CD4-positive, alpha-beta T cell treated with Interferon gamma for 1 hour (primary cell): Measurements from ENCODE around the gene RRAGD.
A peak's percentile ranks its signal among the peaks of the same experiment; 100 is the strongest.

Source experiments
- DNase-seq: peaks from one replicate; pipeline ENCODE4 v3.0.0-alpha.2; 2020

RRAGD gene

DNA sequence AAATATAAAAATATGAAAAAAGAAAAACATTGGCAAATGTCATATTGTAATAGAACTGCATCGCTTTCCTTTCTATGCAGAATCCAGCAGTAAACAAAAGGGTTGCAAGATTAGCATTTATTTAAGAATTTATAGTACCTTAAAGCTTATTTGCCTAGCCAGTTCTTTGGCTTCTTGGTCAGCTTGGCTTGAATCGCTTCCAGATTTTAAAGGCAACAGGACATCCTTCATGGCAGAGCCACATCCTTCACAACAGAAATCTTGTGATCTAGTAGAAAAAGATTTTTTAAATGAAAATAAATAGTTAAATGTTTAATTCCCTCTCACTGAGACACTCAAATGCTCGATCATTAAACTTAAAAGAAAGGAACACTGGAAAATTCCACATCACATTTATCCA is 76.9 kb downstream of the RRAGD start:
- DNase-seq = no peak

DNA sequence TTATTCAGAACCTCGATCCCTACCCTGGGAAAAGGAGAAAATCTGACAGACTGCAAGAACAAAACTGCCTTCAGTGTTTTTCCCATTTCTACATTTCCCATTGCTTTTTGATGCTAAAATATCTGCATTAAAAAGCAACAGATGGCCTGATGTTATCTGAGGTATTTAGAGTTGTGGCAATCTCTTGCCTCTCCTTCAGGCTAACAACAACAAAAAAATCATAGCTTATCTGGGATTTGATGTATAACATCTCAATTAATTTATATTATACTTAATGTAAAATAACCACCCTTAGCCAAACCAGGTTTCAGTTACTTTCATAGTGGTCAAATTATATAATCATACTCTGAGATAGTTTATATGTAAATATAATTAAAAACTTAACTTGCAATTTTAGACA is 81.2 kb downstream of the RRAGD start:
- DNase-seq = no peak

DNA sequence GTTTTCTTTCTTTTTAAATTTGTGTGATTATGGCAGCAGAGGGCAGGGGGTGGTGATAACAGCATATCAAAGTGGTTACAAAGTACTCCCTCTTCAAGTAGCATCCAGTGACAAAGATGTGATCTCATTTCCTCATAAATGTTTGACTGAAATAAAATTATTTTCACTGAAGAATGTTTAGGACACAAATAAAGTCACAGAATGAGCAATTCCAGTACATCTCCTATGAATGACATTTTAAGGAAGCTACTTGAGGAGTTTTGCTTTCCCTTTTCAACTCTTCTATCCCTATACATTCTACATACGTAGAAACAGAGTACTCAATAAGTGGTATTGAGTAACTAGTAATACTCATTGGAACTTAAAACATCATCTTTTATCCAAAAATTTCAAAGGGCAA is 83.1 kb downstream of the RRAGD start:
- no peak for DNase-seq

- DNase-seq = no peak
These were observed 87.8 kb downstream of the RRAGD start for GRCh38 chr6:89324304-89324703.

DNA sequence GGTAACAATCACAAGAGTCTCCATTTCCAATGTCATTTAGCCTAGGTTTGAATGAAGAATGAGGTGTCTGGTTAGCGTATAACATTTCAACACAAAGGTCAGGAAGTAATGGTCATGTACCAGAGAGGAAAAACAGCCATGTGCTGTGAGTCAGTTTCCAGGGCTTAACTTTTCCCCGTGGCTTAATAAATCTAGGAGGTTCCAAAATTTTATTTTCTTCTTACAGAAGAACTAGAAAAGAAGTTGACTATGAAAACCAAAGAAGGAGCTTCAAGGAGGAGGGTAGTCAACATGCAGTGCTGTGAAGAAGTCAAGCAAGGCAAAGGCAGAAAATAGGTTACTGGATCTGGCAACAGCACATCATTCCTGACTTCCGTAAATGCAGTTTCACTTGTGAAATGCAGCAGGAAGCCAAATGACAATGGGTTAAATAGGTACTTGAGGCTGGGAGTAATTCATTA is 88.5 kb downstream of the RRAGD start:
- DNase-seq = no peak

- DNase-seq = peak; percentile 28
These were observed 90.7 kb downstream of the RRAGD start for GRCh38 chr6:89321131-89321970.

- no peak for DNase-seq
These were observed 92.0 kb downstream of the RRAGD start for GRCh38 chr6:89320012-89320559.

GRCh38 chr6:89317067-89317466 is 95.0 kb downstream of the RRAGD start:
- DNase-seq = no peak

GRCh38 chr6:89315249-89315885 is 96.7 kb downstream of the RRAGD start, which contains the start of gene GABRR2:
Gene GABRR2, minus strand, starts transcription at chr6:89315299. Its CDS starts 134 bp downstream, at chr6:89315165.
- no peak for DNase-seq

DNA sequence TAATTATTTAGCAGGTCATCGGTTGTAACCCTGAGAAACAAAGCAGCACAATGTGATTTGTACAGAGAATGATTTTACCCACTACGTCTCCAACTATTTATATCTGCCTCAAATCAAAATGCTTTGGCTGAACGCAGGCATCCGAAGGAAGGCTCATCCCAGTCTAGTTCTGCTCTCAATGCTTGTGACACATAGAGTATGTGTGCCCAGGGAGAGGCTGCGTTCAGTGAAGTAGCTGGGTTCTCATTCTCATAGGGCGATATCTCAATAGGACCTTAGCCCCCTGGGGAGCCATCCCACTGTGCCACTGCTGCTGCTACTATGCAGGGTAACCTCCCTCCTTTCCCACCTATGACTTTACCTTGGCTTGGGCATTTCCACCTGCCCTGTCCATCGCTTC is 97.4 kb downstream of the RRAGD start:
- no peak for DNase-seq
